HG03439 (cell line): ENCODE data around the gene AURKAIP1.
A peak's percentile ranks its signal among the peaks of the same experiment; 100 is the strongest.

Experiments
- ATAC-seq: cut with Tn5 transposase; IDR thresholded peaks from one replicate; pipeline ENCODE4 v1.9.1; 2021; ENCODE audit warnings: mild to moderate bottlenecking, moderate library complexity; ENCODE audit not compliant: unreplicated experiment

AURKAIP1 gene

GRCh38 chr1:1335283-1335682, 39.7 kb downstream of the AURKAIP1 start:
- no peak for ATAC-seq

- ATAC-seq = no peak
These were observed 40.2 kb downstream of the AURKAIP1 start for GRCh38 chr1:1334835-1335234.

GRCh38 chr1:1333551-1334241, 41.3 kb downstream of the AURKAIP1 start:
- no peak for ATAC-seq

GRCh38 chr1:1332774-1333480, 42.1 kb downstream of the AURKAIP1 start:
- ATAC-seq = no peak

GRCh38 chr1:1332031-1332755, 42.8 kb downstream of the AURKAIP1 start:
- ATAC-seq = no peak

- ATAC-seq = no peak
These were observed 43.7 kb downstream of the AURKAIP1 start, which contains the start of gene TAS1R3 for GRCh38 chr1:1331068-1331965. TSS of gene TAS1R3 (plus strand) at chr1:1331280. CDS start at chr1:1331346, 66 bp downstream.

- ATAC-seq = no peak
These were observed 44.5 kb downstream of the AURKAIP1 start for GRCh38 chr1:1330366-1331067.

- ATAC-seq = no peak
These were observed 45.5 kb downstream of the AURKAIP1 start for GRCh38 chr1:1329304-1330210.

GRCh38 chr1:1328254-1328653, 46.8 kb downstream of the AURKAIP1 start:
- ATAC-seq = no peak

GRCh38 chr1:1327291-1327690, 47.7 kb downstream of the AURKAIP1 start:
- no peak for ATAC-seq

- ATAC-seq = no peak
These were observed 48.9 kb downstream of the AURKAIP1 start for GRCh38 chr1:1326075-1326605.

- no peak for ATAC-seq
These were observed 49.5 kb downstream of the AURKAIP1 start for GRCh38 chr1:1325288-1326074.

- ATAC-seq = peak; percentile 62
These were observed 50.3 kb downstream of the AURKAIP1 start, which contains the start of the genes CPTP and INTS11 for GRCh38 chr1:1324524-1325287. TSS of gene CPTP (plus strand) at chr1:1324802. CDS start at chr1:1326911, 2,109 bp downstream. TSS of gene INTS11 (minus strand) at chr1:1324660. CDS start at chr1:1324608, 52 bp downstream.

GRCh38 chr1:1324084-1324523, 50.9 kb downstream of the AURKAIP1 start:
- peak; percentile 26 for ATAC-seq
